Inflammatory macrophage (primary cell): ENCODE data around the gene KIF20A.
"Not testable (repeated sequence)": the region's sequence is repeated elsewhere in the genome, so short reads cannot be mapped to it uniquely, and the experiment has no call there.

Source experiments
- DNase-seq, 2 donors: peaks; one replicate each; pipeline ENCODE4 v3.0.0-alpha.2; 2020 to 2022
- total RNA-seq, 18 experiments: gene quantifications; one replicate each; lab custom pipeline; 2026; ENCODE audit warnings: mixed read lengths in 6 of 18, inconsistent platforms in 2 of 18; lab: John Stamatoyannopoulos, UW

The KIF20A gene
- 3.8 to 46.1 (median 22.3) reads per million in 18 experiments for total RNA-seq

DNA sequence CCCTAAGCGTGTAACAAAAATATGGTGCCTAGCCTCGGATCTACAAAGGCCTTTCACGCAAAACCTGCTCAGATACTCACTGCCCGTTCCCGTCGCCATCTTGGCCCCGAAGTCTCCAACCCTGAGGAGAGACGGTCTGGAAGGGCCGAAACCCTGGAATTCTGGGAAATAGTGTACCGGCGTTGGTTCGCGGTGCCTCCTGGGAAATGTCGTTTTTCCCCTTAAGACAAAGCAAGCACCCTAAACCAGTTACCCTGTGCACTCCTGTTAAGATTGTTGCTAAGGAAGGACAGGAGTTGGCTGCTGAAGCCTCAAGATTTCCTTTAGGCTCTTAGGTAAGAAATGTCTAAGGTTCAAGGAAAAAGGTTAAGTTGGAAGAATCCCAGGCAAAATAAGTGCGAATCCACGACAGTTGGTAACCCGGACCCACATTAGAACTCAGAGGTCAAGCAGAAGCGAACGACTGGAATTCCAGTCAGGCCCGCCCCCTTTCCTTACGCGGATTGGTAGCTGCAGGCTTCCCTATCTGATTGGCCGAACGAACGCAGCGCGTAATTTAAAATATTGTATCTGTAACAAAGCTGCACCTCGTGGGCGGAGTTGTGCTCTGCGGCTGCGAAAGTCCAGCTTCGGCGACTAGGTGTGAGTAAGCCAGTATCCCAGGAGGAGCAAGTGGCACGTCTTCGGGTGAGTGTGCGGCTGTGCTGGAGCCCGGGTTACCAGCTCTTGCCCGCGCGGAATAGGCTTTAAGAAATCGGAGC is at the start of gene KIF20A, which contains the start of gene BRD8:
TSS of gene KIF20A (plus strand) at position 597 of the 761 bp plus-strand sequence. CDS start 569 bp downstream, outside the sequence.
TSS of gene BRD8 (minus strand) at position 115 of the 761 bp plus-strand sequence. CDS start at position 99, 16 bp downstream.
- peak; percentile 95 to 96 for DNase-seq

DNA sequence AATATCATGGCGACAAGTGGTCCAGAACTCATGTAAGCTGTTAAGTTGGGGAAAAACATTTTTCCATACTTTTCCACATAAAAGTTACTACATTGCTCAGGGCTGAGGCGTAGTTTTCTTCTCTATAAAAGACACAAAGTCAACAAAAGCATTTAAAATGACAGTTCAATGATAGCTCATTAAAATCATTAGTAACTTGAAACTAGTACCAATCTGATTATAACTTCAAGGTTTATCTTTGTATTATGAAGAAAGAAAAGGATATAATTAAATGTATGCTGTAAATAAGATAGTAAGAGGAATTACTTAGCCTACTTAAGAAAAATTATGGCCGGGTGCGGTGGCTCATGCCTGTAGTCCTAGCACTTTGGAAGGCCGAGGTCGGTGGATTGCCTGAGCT is 49.6 kb upstream of the KIF20A start:
- no peak for DNase-seq

DNA sequence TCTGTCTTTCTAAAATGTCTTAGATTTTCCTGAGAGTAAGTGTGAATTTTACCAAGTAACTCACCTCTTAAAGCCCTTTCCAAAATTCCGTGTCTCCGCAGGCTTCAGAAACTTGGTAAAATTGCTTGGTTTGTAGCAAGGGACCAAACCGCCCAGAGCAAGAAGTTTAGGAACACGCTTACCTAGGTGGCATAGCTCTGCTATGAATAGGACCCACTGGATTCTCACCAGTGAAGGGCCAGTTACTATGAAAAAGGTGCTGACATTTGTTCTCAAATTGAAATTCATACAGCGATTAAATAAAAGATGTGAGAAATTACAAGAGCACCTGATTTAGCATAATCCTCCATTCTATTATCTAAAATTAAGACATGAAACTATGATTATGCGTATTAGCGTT is 46.4 kb upstream of the KIF20A start:
- DNase-seq = no peak

DNA sequence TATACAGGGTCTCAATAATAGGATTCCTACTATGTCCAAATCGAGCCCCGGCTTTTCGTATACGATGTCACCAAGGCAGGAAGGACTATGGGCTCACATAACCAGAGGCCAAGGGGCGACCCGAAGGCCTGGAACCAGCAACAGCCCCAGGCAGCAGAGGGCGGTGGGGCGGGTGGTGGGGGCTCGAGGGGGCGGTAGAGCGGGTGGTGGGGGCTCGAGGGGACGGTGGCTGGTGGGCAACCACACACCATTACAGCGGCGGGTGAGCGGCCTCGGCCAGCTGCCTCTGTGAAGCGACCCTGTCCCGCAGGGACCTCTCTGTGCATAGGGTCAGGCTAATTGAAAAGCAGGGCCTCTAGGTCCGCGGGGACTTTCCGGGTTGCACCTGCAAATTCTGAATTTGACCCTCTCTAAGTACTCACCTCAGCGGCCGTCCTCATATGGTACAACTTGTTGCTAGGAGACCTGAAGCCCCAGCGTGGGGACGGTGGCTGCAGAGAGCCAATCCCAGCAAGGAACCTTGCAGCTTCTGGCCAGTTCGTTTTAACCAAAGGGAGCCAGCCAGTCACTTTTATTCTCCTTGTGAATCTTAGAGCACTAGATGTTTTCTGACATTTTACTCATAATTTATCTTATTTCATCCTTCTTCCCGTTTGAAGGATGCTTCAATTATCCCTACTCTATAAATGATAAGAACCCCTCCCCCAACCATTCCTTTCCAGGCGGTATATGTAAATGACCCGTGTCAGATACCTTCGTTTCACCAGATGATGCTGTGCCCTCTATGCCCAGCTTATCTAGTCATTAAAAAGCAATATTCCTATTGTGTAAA is 39.7 kb upstream of the KIF20A start, which contains the start of gene NME5:
TSS of gene NME5 (minus strand) at position 480 of the 832 bp plus-strand sequence. CDS start 648 bp downstream, outside the sequence.
- DNase-seq = peak; percentile 8 to 32

DNA sequence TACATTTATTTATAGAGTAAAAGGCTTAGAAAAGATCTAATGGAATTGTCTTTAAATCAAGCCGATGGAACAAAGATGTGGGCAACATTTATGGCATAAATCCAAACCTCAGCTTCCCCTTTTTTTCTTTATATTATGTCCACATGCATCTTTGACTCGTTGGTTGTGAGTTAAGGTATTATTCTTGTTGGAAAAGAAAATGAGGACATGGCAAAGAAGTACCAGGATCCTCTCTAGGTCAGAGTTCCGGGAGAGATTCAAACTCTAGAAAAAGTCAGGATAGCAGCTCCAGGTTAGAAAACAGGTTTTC is 39.2 kb upstream of the KIF20A start:
- DNase-seq = peak; percentile 39 to 67

DNA sequence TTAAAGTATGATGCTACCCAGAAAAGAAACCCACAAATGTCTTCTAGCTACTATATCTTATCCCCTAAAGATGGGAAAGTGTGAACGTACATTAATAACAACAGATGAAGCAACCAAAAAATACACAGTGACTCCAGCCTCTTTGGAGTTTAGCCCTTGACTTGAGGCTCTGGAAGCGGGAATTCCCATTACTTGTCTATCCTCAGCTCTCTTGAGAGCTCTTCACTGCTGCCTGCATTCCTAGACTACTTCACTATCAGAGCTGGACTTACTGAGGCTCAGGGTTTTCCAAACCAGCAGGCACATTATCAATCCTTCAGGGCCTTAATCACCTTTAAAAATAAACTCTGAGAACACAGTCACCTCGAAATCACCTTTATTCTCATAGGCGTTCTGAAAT is 38.6 kb upstream of the KIF20A start:
- DNase-seq = no peak

DNA sequence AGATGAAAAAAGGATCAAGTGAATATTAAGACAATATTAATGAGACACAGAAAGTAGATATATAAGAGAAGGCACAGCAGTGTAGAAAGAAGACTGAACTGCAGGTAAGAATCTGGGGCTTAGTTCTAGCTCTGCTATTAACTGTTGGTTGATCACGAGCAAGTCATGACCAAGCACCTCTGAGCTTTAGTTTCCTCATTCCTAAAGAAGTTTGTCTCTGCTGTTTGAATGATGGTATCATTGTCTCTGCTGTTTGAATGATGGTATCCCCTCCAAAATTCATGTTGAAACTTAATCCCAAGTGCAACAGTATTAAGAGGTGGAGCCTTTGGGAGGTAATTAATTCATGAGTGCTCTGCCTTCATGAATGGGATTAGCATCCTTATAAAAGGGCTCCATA is 37.2 kb upstream of the KIF20A start:
- DNase-seq = no peak

DNA sequence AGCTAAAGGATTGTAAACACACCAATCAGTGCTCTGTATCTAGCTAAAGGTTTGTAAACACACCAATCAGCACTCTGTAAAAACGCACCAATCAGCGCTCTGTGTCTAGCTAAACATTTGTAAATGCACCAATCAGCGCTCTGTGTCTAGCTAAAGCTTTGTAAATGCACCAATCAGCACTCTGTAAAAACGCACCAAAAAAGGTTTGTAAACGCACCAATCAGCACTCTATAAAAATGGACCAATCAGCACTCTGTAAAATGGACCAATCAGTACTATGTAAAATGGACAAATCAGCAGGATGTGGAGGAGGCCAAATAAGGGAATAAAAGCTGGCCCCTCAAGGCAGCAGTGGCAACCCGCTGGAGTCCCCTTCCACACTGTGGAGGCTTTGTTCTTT is 35.3 kb upstream of the KIF20A start:
- not testable (repeated sequence) for DNase-seq

DNA sequence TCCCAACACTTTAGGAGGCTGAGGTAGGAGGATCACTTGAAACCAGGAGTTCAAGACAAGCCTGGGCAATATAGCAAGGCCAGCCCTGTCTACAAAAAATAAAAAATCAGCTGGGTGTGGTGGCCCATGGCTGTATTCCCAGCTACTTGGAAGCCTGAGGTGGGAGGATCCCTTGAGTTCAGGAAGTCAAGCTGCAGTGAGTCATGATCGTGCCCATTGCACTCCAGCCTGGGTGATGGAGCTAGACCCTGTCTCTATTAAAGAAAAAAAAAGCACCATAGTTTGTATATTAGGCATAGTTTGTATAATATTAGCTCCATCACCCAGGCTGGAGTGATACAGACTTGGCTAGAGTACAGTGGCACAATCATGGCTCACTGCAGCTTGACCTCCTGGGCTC is 30.1 kb upstream of the KIF20A start:
- DNase-seq = peak in 1 of 2 donors; percentile 42

DNA sequence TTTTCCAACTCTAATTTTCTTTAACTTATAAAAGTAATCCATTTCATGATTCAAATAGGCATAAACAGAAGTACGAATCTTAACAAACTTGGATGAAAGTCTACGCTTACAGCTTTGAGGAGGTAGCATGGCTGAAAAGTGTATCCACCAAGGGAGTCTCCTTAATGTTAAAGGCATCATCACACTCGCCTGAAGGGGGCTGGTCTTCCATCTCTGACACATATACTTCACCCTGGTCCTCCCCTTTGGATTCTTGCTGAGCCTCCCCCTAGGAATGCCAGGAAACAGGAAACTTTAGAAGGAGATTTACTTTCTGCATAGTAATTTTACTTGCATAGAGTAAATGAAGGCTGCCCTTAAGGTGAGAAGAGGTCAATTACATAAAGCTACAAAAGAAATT is 29.4 kb upstream of the KIF20A start:
- DNase-seq = no peak

DNA sequence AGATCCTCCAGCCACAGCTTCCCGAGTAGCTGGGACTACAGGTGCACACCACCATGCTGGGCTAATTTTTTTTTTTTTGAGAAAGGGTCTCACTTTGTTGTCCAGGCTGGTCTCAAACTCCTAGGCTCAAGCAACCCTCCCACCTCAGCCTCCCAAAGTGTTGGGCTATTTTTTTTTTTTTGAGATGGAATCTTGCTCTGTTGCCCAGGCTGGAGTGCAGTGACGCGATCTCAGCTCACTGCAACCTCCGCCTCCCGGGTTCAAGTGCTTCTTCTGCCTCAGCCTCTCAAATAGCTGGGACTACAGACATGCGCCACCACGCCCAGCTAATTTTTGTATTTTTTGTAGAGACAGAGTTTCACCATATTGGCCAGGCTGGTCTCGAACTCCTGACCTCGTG is 22.9 kb upstream of the KIF20A start:
- DNase-seq = not testable (repeated sequence)

DNA sequence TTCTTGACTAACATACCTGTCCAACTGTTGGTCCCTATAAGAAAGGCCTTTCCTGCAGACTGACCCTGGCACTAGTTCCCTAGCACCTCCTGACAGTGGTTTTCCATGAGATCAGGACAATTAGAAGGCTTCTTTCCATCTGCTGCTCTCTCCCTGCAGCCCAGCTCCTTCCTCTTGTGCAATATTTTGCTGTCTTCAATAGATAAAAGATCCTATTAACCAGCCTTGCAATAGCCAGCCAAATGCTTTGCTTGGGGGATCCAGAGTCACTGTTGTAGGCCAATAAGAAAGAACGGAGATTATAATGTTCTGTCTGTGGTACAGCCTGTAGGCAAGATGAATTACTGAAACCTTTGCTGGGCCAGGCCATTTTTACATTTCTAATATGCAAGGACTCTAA is 21.3 kb upstream of the KIF20A start:
- no peak for DNase-seq

DNA sequence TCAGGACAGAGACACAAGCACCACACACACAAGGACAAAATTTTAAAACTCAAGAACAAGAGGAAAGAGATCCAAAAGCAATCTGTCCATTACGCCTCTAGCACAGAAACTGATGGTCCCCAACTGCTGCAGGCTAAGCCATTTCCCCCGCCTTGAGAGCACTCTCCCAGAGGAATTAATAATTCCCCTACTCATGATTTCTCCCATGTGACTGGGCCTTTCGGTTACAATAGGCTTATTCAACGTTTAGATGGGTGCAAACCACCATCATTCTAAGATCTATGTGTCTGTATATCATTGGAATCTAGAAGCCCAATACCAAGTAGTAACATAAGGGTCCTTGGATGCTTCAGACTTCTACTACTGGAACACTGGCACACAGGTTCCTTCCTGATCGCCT is 19.2 kb upstream of the KIF20A start:
- DNase-seq = no peak

DNA sequence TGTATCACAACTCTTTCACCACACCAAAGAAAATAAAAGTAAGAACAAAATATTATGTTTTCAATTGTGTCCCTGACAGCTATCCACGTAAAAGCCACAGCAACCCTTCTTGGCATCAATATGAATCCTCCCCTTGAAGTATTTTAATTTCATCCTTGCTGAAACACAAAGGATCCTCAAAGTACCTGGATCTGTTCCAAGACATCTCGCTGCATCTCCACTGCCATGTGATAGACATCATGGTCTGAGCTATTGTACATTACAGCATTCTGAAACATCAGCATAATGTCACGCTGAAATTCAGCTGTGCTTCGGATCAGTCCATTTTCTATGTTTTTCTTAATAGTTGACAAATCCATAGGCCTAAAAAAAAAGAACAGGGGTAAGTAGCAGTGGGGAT is 18.2 kb upstream of the KIF20A start:
- no peak for DNase-seq

DNA sequence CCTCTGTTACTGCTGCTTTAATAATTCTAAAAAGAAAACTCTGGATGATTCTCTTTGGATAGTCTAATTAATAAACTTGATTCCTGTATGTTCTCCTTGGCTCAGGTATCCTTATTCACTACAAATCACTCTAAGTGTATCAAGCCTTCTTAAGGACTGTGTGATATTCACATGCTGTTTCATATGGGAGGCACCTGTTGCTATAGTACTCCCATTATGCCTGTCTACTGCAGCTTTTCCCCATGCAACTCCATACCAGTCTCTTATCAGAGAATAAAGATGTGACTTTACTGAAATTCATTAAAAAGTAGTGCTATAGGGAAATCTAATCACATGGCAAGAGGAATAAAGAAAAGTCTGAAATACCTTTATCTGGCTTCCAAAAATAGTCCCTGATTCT is 15.2 kb upstream of the KIF20A start:
- DNase-seq = no peak

DNA sequence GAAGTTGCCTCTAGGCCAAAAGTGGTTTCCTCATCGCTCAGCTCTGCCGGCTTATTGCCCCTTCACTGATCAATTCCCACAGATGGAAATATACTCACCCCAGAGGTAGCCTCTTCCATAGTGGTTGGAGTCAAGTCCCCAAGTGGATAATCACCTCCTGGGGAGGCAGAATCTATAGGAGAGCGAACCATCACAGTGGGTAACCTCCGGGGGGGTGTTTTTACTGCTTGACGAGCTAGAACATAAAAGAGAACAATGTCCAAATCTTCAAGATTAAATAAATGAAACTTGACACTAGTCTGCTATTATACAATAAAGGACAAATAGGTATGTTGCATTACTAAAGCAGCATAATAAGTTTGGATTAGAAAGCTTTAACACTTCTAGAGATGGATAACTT is 9.8 kb upstream of the KIF20A start:
- no peak for DNase-seq

DNA sequence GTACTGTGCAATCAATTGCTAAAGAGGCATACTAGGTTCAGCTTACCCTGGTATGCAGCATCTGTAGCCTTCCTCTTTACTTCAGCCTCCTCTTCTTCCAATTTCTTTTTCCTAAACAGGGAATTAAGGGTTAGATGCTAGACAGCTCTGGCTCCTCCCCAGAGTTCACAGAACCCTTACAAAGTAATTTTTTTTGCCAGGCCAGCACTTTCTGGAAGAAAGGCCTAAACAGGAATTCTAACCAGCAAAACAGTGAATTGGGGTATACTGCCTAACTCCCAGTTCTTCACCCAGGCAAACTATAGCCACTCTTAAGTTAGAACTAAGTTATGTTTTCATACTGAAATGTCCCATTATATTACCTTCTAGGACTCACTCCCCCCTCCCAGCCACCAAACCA is 8.6 kb upstream of the KIF20A start:
- DNase-seq = no peak

DNA sequence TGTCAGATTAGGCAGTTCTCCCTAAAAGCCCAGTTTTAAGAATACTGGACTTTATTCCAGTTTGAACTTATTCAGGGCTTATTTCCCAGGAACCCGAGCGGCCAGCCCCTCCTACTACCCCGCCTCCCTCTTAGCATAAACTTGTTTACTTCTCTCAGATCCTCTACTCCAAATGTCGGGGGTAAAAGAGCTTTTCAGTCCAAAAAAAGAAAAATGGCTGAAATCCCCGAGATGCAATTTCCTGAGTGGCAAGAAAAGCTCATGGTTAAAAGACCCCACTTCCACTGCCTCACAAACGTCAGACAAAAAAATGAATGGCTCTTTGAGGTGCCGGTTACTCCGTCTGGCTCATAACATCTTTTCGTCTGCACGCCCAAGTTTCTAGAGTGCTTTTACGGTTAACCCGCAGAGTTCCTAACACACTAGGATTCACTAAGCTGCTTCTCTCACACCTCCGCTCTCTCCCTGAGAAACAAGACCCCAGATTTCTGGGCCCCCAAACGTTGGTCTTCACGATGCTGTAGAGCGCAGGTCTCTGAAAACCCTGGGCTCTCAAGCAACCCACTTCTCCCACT is 884 bp upstream of the KIF20A start:
- DNase-seq = peak; percentile 31 to 36

DNA sequence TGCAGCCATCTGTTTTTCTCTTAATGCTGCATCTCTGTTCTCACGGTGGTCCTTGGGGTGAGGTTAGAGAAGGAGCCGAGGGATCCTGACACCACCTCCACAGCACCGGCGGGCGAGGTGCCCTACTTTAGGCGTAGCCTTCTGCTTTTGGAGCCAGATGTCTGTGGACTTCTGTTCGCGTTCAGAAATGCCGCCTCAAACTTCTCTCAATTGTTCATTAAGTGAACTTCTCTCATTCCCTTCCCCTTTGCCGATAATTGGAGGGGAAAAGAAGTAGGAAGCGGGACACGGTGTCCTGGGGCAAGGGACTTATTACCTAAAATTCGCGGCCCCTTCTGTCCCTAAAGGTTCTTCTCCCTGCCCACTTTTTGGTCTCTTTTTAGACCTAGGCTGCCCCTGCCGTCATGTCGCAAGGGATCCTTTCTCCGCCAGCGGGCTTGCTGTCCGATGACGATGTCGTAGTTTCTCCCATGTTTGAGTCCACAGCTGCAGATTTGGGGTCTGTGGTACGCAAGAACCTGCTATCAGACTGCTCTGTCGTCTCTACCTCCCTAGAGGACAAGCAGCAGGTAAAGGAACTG is 455 bp downstream of the KIF20A start:
- DNase-seq = peak in 1 of 2 donors; percentile 4

DNA sequence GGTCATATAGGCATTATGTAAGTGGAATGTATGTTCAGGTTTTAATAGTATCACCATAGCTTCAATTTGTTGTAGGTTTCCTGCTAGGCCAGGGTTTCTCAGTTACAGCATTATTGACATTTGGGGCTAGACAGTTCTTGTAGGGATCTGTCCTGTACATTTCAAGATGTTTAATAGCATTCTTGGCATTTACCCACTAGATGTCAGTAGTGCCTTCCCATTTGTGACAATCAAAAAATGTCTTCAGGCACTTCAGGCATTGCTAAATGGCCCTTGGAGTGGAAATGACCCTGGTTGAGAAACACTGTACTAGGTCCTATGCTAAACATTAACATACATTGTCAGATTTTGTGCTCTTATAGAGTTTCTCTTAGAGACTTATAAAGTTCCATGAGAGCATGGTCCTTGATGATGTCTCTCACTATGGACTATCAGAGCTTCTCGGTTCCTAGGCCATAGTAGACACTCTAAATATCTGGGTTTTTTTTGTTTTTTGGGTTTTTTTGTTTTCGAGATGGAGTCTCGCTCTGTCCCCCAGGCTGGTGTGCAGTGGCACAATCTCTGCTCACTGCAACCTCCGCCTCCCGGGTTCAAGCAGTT is 1.4 kb downstream of the KIF20A start:
- DNase-seq = peak; percentile 79 to 92

DNA sequence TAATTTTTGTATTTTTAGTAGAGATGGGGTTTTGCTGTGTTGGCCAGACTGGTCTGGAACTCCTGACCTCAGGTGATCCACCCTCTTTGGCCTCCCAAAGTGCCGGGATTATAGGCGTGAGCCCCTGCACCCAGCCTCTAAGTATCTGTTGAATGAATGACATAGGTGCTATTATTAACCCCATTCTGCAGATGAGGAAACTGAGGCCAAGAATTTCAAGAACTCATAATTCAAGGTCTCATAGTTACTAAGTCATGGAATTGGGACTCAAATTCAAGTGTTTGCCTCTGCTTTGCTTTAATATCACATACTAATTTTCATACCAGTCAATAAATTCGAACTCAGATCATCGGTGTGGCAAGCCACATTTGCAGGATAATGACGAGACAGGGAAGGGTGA is 1.9 kb downstream of the KIF20A start:
- DNase-seq = no peak

DNA sequence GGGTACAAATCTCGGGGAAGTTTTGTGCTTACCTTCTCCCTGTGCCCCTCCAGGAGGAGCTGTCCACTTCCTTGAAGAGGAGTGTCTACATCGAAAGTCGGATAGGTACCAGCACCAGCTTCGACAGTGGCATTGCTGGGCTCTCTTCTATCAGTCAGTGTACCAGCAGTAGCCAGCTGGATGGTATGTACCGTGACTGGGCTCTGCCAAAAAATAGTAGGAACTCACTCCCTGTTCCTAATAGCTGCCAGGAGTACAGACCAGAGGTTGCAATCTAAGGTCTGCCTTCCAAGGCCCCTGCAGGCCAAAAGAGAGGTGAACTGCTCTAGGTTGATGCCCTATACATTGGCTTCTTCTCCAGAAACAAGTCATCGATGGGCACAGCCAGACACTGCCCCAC is 3.9 kb downstream of the KIF20A start:
- DNase-seq = no peak
